Effector CD8-positive, alpha-beta T cell (primary cell): ENCODE measurements around the gene OLFM4.

ENCODE experiments used
- DNase-seq: peaks from one replicate; lab custom pipeline; 2025; lab: John Stamatoyannopoulos, UW

Gene OLFM4

GRCh38 chr13:53014495-53015443 is 13.8 kb upstream of the OLFM4 start:
- DNase-seq = no peak

GRCh38 chr13:53015971-53016370 is 12.6 kb upstream of the OLFM4 start:
- no peak for DNase-seq

- DNase-seq = no peak
Measured at GRCh38 chr13:53017433-53017970, 11.1 kb upstream of the OLFM4 start.

GRCh38 chr13:53018690-53019647 is 9.6 kb upstream of the OLFM4 start:
- no peak for DNase-seq

- DNase-seq = no peak
Measured at GRCh38 chr13:53020764-53021335, 7.8 kb upstream of the OLFM4 start.

- no peak for DNase-seq
Measured at GRCh38 chr13:53023246-53023645, 5.4 kb upstream of the OLFM4 start.

GRCh38 chr13:53028063-53028462 is 550 bp upstream of the OLFM4 start:
- no peak for DNase-seq

- no peak for DNase-seq
Measured at GRCh38 chr13:53032849-53033248, 4.2 kb downstream of the OLFM4 start.

- no peak for DNase-seq
Measured at GRCh38 chr13:53038993-53039392, 10.4 kb downstream of the OLFM4 start.

GRCh38 chr13:53041968-53042516 is 13.4 kb downstream of the OLFM4 start:
- DNase-seq = no peak

GRCh38 chr13:53042877-53043276 is 14.3 kb downstream of the OLFM4 start:
- DNase-seq = no peak

- DNase-seq = no peak
Measured at GRCh38 chr13:53043398-53043797, 14.8 kb downstream of the OLFM4 start.

GRCh38 chr13:53045189-53045588 is 16.6 kb downstream of the OLFM4 start:
- no peak for DNase-seq

- no peak for DNase-seq
Measured at GRCh38 chr13:53048880-53049279, 20.3 kb downstream of the OLFM4 start.

GRCh38 chr13:53050151-53050550 is 21.5 kb downstream of the OLFM4 start:
- DNase-seq = no peak

- DNase-seq = no peak
Measured at GRCh38 chr13:53052675-53053074, 24.1 kb downstream of the OLFM4 start.

GRCh38 chr13:53054569-53054968 is 26.0 kb downstream of the OLFM4 start:
- DNase-seq = no peak

- no peak for DNase-seq
Measured at GRCh38 chr13:53058065-53058679, 29.6 kb downstream of the OLFM4 start.

GRCh38 chr13:53060840-53061490 is 32.4 kb downstream of the OLFM4 start:
- no peak for DNase-seq

GRCh38 chr13:53064731-53065130 is 36.1 kb downstream of the OLFM4 start:
- DNase-seq = no peak

- no peak for DNase-seq
Measured at GRCh38 chr13:53066411-53066810, 37.8 kb downstream of the OLFM4 start.
